BJ (cell line): ENCODE results near the gene C15orf39. TPM values are rescaled to one million over a fixed set of nuclear protein-coding genes. Genes with fewer than 3 reads are reported as not detected.

Experiments
- CTCF ChIA-PET: fragments of 350-600 bp; formaldehyde crosslinking; extraction: SDS; loops from one replicate; lab custom pipeline; 2021; ENCODE audit warnings: antibody characterized with exemption, inconsistent platforms; lab: Yijun Ruan, JAX
- POLR2A ChIA-PET: fragments of 300-600 bp; sonication (Branson Sonifier 250); formaldehyde crosslinking; extraction: SDS; loops from one replicate; lab custom pipeline; 2021; ENCODE audit warnings: antibody characterized with exemption; lab: Charles Lee
- DNase-seq: peaks from one replicate; pipeline ENCODE4 v3.0.0-alpha.2; 2011; ENCODE audit warnings: low read depth
- H3K27me3 ChIP-seq: 2 replicates; pipeline ENCODE4 v1.6.0; 2011; ENCODE audit warnings: low read length; ENCODE audit not compliant: control insufficient read depth, insufficient read depth
- H3K36me3 ChIP-seq: 2 replicates; pipeline ENCODE4 v1.5.1; 2011; ENCODE audit warnings: low read length; ENCODE audit not compliant: control insufficient read depth, insufficient read depth
- H3K4me3 ChIP-seq: 2 replicates; pipeline ENCODE4 v1.5.1; 2011; ENCODE audit warnings: low read depth, mild to moderate bottlenecking, control low read depth, low read length
- polyA plus RNA-seq: library from polyadenylated mRNA; depleted of rRNA; stranded (reverse); fragments of >200 nt; gene quantifications from 2 replicates; pipeline ENCODE4 v1.2.3, GENCODE V29; 2011
- TF ChIP-seq, protein P1 (sequence below): IDR thresholded peaks from 2 replicates; pipeline ENCODE4 v1.5.1; 2011; ENCODE audit warnings: low read depth, mild to moderate bottlenecking, control low read depth, inconsistent platforms, low read length, moderate library complexity; ENCODE audit not compliant: insufficient read depth

C15orf39 gene
- polyA plus RNA-seq, 1 experiment: 4.5 TPM

DNA sequence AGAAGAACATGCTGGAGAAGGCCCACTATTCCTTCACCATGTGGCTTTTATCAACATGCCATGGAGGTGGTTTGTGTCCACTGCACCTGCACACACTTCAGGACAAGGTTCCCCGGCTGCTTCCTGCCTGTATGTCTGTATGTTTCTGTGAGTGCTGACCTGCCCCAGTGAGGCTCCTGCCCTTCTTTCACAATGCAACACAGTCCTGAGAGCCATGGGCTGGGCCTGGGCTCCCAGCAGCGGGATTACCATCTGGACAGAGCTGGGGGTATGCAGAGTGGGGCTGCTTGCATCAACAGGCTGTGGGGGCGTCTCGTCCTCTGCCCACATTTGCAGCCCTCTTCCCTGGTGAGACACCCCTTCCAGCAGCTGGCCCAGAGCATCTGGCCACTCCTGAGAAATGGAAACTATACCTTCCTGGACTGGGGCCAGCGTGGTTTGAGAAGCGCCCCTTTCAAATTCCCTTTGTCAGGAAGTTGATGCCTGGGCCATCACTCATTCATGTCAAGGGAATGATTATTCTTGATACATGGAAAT, 29.3 kb upstream of the C15orf39 start:
- no peak overlapping the region for H3K4me3 ChIP-seq
- no peak for DNase-seq
- CTCF ChIA-PET: interaction anchor here (1.2 kb wide), 1 partner anchor 29 kb away, joined by 3 read pairs; the partner anchor contains the start of gene C15orf39
- H3K36me3 ChIP-seq: no peaks in the 10 kb centered on the region
- no peaks in the 10 kb centered on the region; the same call in 1 of the 2 replicates for H3K27me3 ChIP-seq
- TF ChIP-seq, protein P1, sequence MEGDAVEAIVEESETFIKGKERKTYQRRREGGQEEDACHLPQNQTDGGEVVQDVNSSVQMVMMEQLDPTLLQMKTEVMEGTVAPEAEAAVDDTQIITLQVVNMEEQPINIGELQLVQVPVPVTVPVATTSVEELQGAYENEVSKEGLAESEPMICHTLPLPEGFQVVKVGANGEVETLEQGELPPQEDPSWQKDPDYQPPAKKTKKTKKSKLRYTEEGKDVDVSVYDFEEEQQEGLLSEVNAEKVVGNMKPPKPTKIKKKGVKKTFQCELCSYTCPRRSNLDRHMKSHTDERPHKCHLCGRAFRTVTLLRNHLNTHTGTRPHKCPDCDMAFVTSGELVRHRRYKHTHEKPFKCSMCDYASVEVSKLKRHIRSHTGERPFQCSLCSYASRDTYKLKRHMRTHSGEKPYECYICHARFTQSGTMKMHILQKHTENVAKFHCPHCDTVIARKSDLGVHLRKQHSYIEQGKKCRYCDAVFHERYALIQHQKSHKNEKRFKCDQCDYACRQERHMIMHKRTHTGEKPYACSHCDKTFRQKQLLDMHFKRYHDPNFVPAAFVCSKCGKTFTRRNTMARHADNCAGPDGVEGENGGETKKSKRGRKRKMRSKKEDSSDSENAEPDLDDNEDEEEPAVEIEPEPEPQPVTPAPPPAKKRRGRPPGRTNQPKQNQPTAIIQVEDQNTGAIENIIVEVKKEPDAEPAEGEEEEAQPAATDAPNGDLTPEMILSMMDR: no peak
- POLR2A ChIA-PET: no interaction called here

DNA sequence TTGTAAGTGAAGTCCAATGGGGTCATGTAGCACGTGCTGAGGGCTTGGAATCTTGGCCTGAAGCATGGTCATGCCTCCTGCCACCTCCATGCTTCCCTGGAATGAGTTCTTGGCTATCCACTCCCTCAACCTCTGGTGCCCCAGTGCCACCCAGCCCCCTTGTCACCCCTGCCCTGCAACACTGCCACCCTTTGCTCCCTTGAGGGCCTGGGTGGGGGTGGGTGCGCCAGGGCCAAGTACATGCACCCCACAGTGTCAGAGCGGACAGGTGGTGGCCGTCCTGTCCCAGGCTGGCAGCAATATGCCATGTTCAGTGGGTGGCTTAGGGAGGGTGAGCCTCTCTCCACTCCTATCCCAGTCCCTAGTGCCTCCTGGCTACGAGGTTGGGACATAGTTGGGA, 27.6 kb upstream of the C15orf39 start:
- CTCF ChIA-PET: interaction anchor here (1.8 kb wide), 1 partner anchor 145 kb away, joined by 7 read pairs; no protein-coding TSS in a partner anchor
- no peak for DNase-seq
- Histone ChIP-seq H3K36me3 (no peaks in the 10 kb centered on the region), H3K4me3 (no peak overlapping the region), H3K27me3 (peaks cover 2% of the 10 kb centered on the region)
- TF ChIP-seq, protein P1: no peak
- POLR2A ChIA-PET: no interaction called here

DNA sequence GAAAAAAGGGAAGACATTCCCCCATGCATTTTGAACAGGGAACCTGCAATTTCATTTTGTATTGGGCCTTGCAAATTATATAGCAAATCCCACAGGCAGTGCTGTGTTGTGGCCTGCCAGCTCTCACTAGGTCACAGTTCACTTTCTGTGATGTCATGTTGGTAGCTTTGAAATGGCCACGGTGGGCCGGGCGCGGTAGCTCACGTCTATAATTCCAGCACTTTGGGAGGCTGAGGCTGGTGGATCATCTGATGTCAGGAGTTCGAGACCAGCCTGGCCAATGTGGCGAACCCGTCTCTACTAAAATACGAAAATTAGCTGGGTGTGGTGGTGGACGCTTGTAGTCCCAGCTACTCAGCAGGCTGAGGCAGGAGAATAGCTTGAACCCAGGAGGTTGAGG, 27.0 kb upstream of the C15orf39 start:
- DNase-seq: no peak
- Histone ChIP-seq H3K27me3 (peaks cover 5% of the 10 kb centered on the region), H3K4me3 (no peak overlapping the region), H3K36me3 (no peaks in the 10 kb centered on the region)
- TF ChIP-seq, protein P1: no peak
- ChIA-PET POLR2A (no interaction called here), CTCF (interaction anchor here (1.3 to 1.8 kb wide), 3 partner anchors 30 to 146 kb away, joined by 3 to 7 read pairs (median 5); no protein-coding TSS in a partner anchor)

DNA sequence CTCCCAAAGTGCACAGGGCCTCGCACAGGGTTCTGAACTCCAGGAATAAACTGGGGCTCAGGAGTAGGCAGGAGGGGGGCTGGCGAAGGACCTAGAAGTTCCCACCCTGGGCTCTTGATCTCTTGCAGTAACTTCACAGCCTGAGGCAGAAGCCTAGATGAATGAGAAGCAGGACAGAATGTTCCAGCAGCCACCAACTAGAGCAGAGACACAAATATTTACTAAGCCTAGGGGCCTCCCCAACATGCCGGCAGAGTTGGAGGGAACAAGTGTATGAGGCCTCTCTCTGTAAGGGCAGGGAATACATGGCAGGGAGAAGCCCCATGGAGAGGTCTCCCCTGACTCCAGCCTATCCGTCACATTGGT, 25.3 kb upstream of the C15orf39 start:
- Histone ChIP-seq H3K27me3 (peaks cover 5% of the 10 kb centered on the region), H3K36me3 (no peaks in the 10 kb centered on the region), H3K4me3 (no peak overlapping the region)
- ChIA-PET CTCF (no interaction called here), POLR2A (no interaction called here)
- TF ChIP-seq, protein P1: no peak
- DNase-seq: no peak

DNA sequence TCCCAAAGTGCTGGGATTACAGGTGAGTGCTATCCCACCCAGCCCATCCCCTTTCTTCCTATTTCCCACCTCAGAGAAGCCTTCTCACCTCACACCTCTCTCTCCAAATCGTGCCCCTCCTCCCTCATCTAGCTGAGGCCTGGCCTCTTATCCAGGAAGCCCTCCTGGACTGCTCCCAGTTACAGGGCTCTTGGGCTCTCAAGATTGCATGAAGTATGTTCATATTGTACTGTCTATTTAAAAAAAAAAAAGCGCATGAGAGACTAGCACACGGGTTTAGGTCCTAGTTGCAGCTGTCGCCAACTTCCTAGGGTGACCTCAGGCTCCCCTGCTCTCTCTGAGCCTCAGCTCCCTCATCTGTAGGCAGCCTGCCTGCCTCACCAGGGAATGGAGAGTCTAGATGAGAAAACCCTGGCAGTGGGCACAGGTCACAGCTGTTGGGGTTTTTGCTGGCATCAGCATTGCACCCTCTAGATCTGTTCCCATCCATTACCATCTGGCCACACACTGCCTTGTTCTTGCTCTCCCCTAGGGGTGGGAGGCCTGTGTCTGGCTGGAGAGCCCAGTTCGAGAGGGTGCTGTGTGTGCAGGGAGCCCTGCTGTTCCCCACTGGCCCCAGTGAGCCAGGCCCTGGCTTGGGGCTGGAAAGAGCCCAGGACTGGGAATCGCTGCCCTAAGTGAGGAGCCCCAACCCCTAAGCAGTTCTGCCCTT, 24.2 kb upstream of the C15orf39 start:
- no peaks in the 10 kb centered on the region for H3K36me3 ChIP-seq
- ChIA-PET CTCF (no interaction called here), POLR2A (no interaction called here)
- DNase-seq: no peak
- no peak overlapping the region for H3K4me3 ChIP-seq
- peaks cover 6% of the 10 kb centered on the region for H3K27me3 ChIP-seq
- TF ChIP-seq, protein P1: no peak
